GM08714 (cell line): ENCODE data around the gene C1RL.

Experiments used
- H3K4me3 ChIP-seq: fragments of 200-500 bp; sonication (Bioruptor generic); 2 replicates; pipeline ENCODE4 v1.5.1; 2014; ENCODE audit warnings: mild to moderate bottlenecking, low read length, inconsistent platforms
- ZNF274 ChIP-seq: IDR thresholded peaks from 2 replicates; pipeline ENCODE4 v1.6.1; 2012; ENCODE audit warnings: mild to moderate bottlenecking, low read depth, low read length

C1RL gene

GRCh38 chr12:7128681-7129286 is 19.8 kb upstream of the C1RL start, which contains the start of gene RBP5:
RBP5 (minus strand) TSS chr12:7128889; CDS start chr12:7128775, 114 bp downstream.
- H3K4me3 ChIP-seq, result peak within 1 kb of the TSS; percentile 62
- no peak for TF ChIP-seq ZNF274

DNA sequence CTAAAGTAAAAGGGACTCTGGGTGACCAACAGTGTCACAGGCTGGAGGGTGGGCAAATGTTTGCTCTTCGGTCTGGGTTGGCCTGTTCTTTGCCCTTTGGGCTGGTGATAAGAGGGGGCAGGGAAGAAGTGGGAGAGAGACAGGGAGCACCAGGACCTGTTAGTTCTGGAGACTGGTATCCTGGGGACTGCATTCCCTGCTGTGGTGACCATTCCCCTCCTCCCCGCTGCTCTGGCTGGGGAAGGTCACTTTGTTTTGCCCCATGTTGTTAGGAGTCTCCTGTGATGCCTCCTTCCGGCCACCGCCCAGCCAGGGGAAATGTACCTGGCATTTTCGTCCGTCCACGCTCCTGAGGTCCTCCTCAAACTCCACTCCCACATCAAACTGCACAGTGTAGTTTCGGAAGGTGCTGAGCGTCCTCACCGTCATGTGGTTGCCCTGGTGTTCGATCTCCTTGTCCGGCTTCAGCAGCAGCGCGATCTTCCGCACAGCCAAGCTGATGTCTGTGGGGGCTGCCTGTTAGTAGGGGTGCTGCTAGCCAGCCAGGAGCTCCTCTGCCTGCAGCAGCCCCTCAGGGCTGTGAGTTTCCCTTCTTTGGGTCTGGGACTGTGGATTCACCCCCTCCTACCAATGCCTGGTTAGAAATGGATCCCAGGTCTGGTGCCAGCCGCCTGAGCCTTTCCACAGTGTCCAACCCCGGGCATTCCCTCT is 19.1 kb upstream of the C1RL start:
- TF ChIP-seq ZNF274, result no peak
- H3K4me3 ChIP-seq, result no peak overlapping the region

GRCh38 chr12:7125632-7126227 is 16.7 kb upstream of the C1RL start:
- no peak for TF ChIP-seq ZNF274
- no peak overlapping the region for H3K4me3 ChIP-seq

- H3K4me3 ChIP-seq, result no peak overlapping the region
- no peak for TF ChIP-seq ZNF274
These were observed 14.9 kb upstream of the C1RL start for GRCh38 chr12:7123806-7124522.

GRCh38 chr12:7122811-7123769 is 14.1 kb upstream of the C1RL start:
- TF ChIP-seq ZNF274, result no peak
- H3K4me3 ChIP-seq, result no peak overlapping the region

- H3K4me3 ChIP-seq, result no peak overlapping the region
- no peak for TF ChIP-seq ZNF274
These were observed 12.3 kb upstream of the C1RL start for GRCh38 chr12:7121324-7121723.

- no peak for TF ChIP-seq ZNF274
These were observed 11.2 kb upstream of the C1RL start for GRCh38 chr12:7120166-7120565.

GRCh38 chr12:7118881-7119280 is 9.9 kb upstream of the C1RL start:
- TF ChIP-seq ZNF274, result no peak
- H3K4me3 ChIP-seq, result no peak overlapping the region

More at GRCh38 chr12:7120166-7120565, 11.2 kb upstream of the C1RL start:
- no peak overlapping the region for H3K4me3 ChIP-seq

GRCh38 chr12:7117670-7118069 is 8.7 kb upstream of the C1RL start:
- no peak for TF ChIP-seq ZNF274
- no peak overlapping the region for H3K4me3 ChIP-seq

GRCh38 chr12:7116916-7117315 is 7.9 kb upstream of the C1RL start:
- no peak overlapping the region for H3K4me3 ChIP-seq
- TF ChIP-seq ZNF274, result no peak

DNA sequence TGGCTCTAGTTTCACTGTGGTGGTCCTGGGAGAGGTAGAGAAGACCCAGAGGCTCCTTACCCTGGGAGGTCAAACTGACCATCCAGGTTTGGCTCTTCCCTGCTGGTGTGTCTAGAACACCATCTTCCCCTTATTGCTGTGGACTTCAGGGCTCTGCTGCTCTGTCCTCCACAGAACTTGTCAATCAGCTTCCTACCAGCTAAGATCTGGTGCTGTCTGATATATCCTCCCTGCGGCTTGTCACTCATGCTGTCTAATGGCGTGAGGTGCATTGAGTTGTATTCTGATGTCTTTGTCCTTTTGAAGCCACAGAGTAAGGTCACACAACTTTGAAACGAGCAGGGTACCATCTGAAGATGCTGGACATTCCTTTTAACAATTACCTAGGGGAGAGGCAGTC is 7.2 kb upstream of the C1RL start:
- H3K4me3 ChIP-seq, result no peak overlapping the region
- TF ChIP-seq ZNF274, result no peak

GRCh38 chr12:7114851-7115250 is 5.8 kb upstream of the C1RL start:
- TF ChIP-seq ZNF274, result no peak
- no peak overlapping the region for H3K4me3 ChIP-seq

DNA sequence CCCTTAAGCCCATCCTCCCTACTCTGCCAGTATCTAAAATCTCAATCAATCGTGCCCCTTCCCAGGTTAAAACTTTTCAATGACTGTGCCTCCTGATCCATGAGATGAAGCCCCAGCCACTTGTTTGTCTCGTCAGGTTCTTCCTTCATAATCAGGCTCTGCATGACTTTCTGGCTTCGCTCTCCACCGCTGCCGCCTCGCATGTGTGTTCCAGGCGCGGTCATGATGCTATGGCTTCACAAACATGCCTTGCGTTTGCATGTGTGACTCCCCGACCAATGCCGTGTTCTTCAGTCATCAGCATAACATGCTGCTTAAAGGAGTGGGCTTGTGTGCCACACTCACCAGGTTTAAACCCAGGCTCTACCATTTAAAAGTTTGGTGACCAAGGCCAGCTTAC is 5.0 kb upstream of the C1RL start:
- no peak overlapping the region for H3K4me3 ChIP-seq
- no peak for TF ChIP-seq ZNF274
